CD4-positive, CD25-positive, alpha-beta regulatory T cell (primary cell): Measurements from ENCODE around the gene TCEANC. TPM values are rescaled to one million over a fixed set of nuclear protein-coding genes. Genes with fewer than 3 reads are reported as not detected.
"Not testable (repeated sequence)": the region's sequence is repeated elsewhere in the genome, so short reads cannot be mapped to it uniquely, and the experiment has no call there.

Experiments used
- ATAC-seq, 2 donors: fragments of 150-1000 bp; cut with Tn5 transposase; one replicate each; pipeline ENCODE4 v1.10.0; 2021; ENCODE audit warnings: low read depth in 2 of 2, moderate number of reproducible peaks in 2 of 2, moderate library complexity in 1 of 2
- DNase-seq, 3 donors: peaks; one replicate each; pipeline versions ENCODE4 v3.0.0 to v3.0.0-alpha.2; 2012 to 2022; ENCODE audit warnings: mixed read lengths in 1 of 3
- H3K27ac ChIP-seq: one replicate; pipeline ENCODE4 v1.7.0; 2013; ENCODE audit warnings: mild to moderate bottlenecking, low read length; ENCODE audit not compliant: insufficient read depth, poor library complexity, severe bottlenecking
- H3K27me3 ChIP-seq: one replicate; pipeline ENCODE4 v1.7.0; 2013; ENCODE audit warnings: low read length; ENCODE audit not compliant: control insufficient read depth, insufficient read depth
- H3K36me3 ChIP-seq: one replicate; pipeline ENCODE4 v1.7.0; 2013; ENCODE audit warnings: mild to moderate bottlenecking, low read length, moderate library complexity; ENCODE audit not compliant: control insufficient read depth, insufficient read depth
- H3K4me1 ChIP-seq: 2 replicates; pipeline ENCODE4 v1.7.0; 2013; ENCODE audit warnings: mild to moderate bottlenecking, low read length; ENCODE audit not compliant: insufficient read depth, control insufficient read depth, poor library complexity, severe bottlenecking
- H3K4me3 ChIP-seq: one replicate; pipeline ENCODE4 v1.7.0; 2013; ENCODE audit warnings: low read depth, mild to moderate bottlenecking, low read length, moderate library complexity
- H3K9me3 ChIP-seq, 2 experiments: 1 replicate in 1 of 2; 2 replicates in 1 of 2; pipeline ENCODE4 v1.7.0; 2013; ENCODE audit warnings: low read length in 2 of 2, mild to moderate bottlenecking in 1 of 2, moderate library complexity in 1 of 2; ENCODE audit not compliant: control insufficient read depth in 2 of 2
- H3K27ac Mint-ChIP-seq, 3 donors: one replicate each; pipeline ENCODE4 v1.8.0; 2020 to 2022; ENCODE audit warnings: mild to moderate bottlenecking in 3 of 3, mixed read lengths in 3 of 3, moderate library complexity in 2 of 3
- H3K27me3 Mint-ChIP-seq: one replicate; pipeline ENCODE4 v1.8.0; 2022; ENCODE audit warnings: mild to moderate bottlenecking, mixed read lengths
- H3K36me3 Mint-ChIP-seq: one replicate; pipeline ENCODE4 v1.8.0; 2020; ENCODE audit warnings: mixed read lengths
- H3K4me1 Mint-ChIP-seq, 4 donors: one replicate each; pipeline ENCODE4 v1.8.0; 2020 to 2022; ENCODE audit warnings: mixed read lengths in 4 of 4, mild to moderate bottlenecking in 1 of 4
- H3K4me3 Mint-ChIP-seq, 4 donors: one replicate each; pipeline ENCODE4 v1.8.0; 2020 to 2022; ENCODE audit warnings: mild to moderate bottlenecking in 4 of 4, mixed read lengths in 4 of 4, moderate library complexity in 3 of 4
- H3K9me3 Mint-ChIP-seq, 7 donors: one replicate each; pipeline ENCODE4 v1.8.0; 2020 to 2022; ENCODE audit warnings: mixed read lengths in 7 of 7, mild to moderate bottlenecking in 3 of 7, moderate library complexity in 2 of 7
- polyA plus RNA-seq, 4 donors: library from polyadenylated mRNA; unstranded; fragments of 300-500 nt; fragmentation: Illumina TruSeq; gene quantifications; one replicate each; pipeline ENCODE4 v1.2.3, GENCODE V29; 2021
- total RNA-seq: library from RNA; stranded (reverse); gene quantifications from one replicate; pipeline ENCODE4 v1.2.3, GENCODE V29; 2022

Gene TCEANC
- total and polyA plus RNA-seq, 5 donors from 2014 or later, result 7.0 to 13.3 (median 7.7) TPM

GRCh38 chrX:13659063-13659462, 6.1 kb downstream of the TCEANC start:
- Histone ChIP-seq H3K27ac (peak overlapping the region; percentile 65), H3K9me3 (no peaks in the 10 kb centered on the region), H3K4me3 (no peak overlapping the region), H3K36me3 (peaks cover 34% of the 10 kb centered on the region), H3K27me3 (no peaks in the 10 kb centered on the region), H3K4me1 (peaks cover 5% of the 10 kb centered on the region)
- DNase-seq, result no peak
- Mint-ChIP-seq H3K36me3 (peaks cover 40% of the 10 kb centered on the region), H3K27me3 (no peaks in the 10 kb centered on the region), H3K27ac (peak overlapping the region; percentile 4 to 83 (median 20)), H3K4me1 (peaks cover 9 to 23% (median 16%) of the 10 kb centered on the region in 4 donors), H3K9me3 (no peaks in the 10 kb centered on the region), H3K4me3 (no peak overlapping the region)
- no peak for ATAC-seq

GRCh38 chrX:13661735-13662288, 8.9 kb downstream of the TCEANC start:
- Mint-ChIP-seq H3K27ac (peak overlapping the region in 2 of 3 donors; percentile 12 to 34), H3K27me3 (no peaks in the 10 kb centered on the region)
- no peak for ATAC-seq

GRCh38 chrX:13662355-13662791, 9.4 kb downstream of the TCEANC start:
- Histone ChIP-seq H3K4me3 (peak overlapping the region; percentile 37), H3K4me1 (no peaks in the 10 kb centered on the region), H3K27ac (peak overlapping the region; percentile 41), H3K9me3 (no peaks in the 10 kb centered on the region), H3K36me3 (peaks cover 29% of the 10 kb centered on the region), H3K27me3 (no peaks in the 10 kb centered on the region)
- H3K27me3 Mint-ChIP-seq, result no peaks in the 10 kb centered on the region
- H3K9me3 Mint-ChIP-seq, result no peaks in the 10 kb centered on the region
- peaks cover 44% of the 10 kb centered on the region for H3K36me3 Mint-ChIP-seq
- ATAC-seq, result no peak
- no peak for DNase-seq
- H3K27ac Mint-ChIP-seq, result no peak overlapping the region
- H3K4me3 Mint-ChIP-seq, result peak overlapping the region in 2 of 4 donors; percentile 62 to 65
- H3K4me1 Mint-ChIP-seq, result peaks cover 7 to 11% (median 9%) of the 10 kb centered on the region in 4 donors

More at GRCh38 chrX:13661735-13662288, 8.9 kb downstream of the TCEANC start:
- Mint-ChIP-seq H3K4me3 (peak overlapping the region in 3 of 4 donors; percentile 14 to 65 (median 62)), H3K9me3 (no peaks in the 10 kb centered on the region), H3K36me3 (peaks cover 45% of the 10 kb centered on the region), H3K4me1 (peaks cover 7 to 11% (median 9%) of the 10 kb centered on the region in 4 donors)
- no peaks in the 10 kb centered on the region for H3K27me3 ChIP-seq
- no peaks in the 10 kb centered on the region for H3K4me1 ChIP-seq
- H3K36me3 ChIP-seq, result peaks cover 29% of the 10 kb centered on the region
- DNase-seq, result no peak
- H3K27ac ChIP-seq, result peak overlapping the region; percentile 41
- peak overlapping the region; percentile 37 for H3K4me3 ChIP-seq
- no peaks in the 10 kb centered on the region for H3K9me3 ChIP-seq

GRCh38 chrX:13664020-13664419, 11.1 kb downstream of the TCEANC start:
- H3K27ac ChIP-seq, result no peak overlapping the region

GRCh38 chrX:13666836-13667235, 13.9 kb downstream of the TCEANC start:
- ATAC-seq (no peak), DNase-seq (no peak)
- Mint-ChIP-seq H3K4me1 (peaks cover 0 to 5% (median 2%) of the 10 kb centered on the region in 4 donors), H3K4me3 (no peak overlapping the region), H3K27ac (no peak overlapping the region), H3K9me3 (no peaks in the 10 kb centered on the region), H3K27me3 (no peaks in the 10 kb centered on the region), H3K36me3 (peaks cover 38% of the 10 kb centered on the region)
- H3K4me3 ChIP-seq, result no peak overlapping the region
- no peak overlapping the region for H3K27ac ChIP-seq
- H3K27me3 ChIP-seq, result no peaks in the 10 kb centered on the region
- H3K36me3 ChIP-seq, result peaks cover 17% of the 10 kb centered on the region
- peaks cover 4% of the 10 kb centered on the region for H3K4me1 ChIP-seq
- no peaks in the 10 kb centered on the region for H3K9me3 ChIP-seq

More at GRCh38 chrX:13664020-13664419, 11.1 kb downstream of the TCEANC start:
- ATAC-seq (no peak), DNase-seq (no peak)
- no peak overlapping the region for H3K4me3 ChIP-seq
- Mint-ChIP-seq H3K4me1 (peaks cover 2 to 4% (median 2%) of the 10 kb centered on the region in 4 donors), H3K9me3 (no peaks in the 10 kb centered on the region), H3K36me3 (peaks cover 40% of the 10 kb centered on the region), H3K27ac (no peak overlapping the region), H3K4me3 (no peak overlapping the region), H3K27me3 (no peaks in the 10 kb centered on the region)
- no peaks in the 10 kb centered on the region for H3K27me3 ChIP-seq
- H3K4me1 ChIP-seq, result peaks cover under 1% of the 10 kb centered on the region
- no peaks in the 10 kb centered on the region for H3K9me3 ChIP-seq
- H3K36me3 ChIP-seq, result peaks cover 29% of the 10 kb centered on the region

GRCh38 chrX:13667919-13668318, 15.0 kb downstream of the TCEANC start:
- Histone ChIP-seq H3K27me3 (no peaks in the 10 kb centered on the region), H3K4me3 (no peak overlapping the region), H3K27ac (no peak overlapping the region), H3K9me3 (no peaks in the 10 kb centered on the region), H3K36me3 (peaks cover 9% of the 10 kb centered on the region), H3K4me1 (peaks cover 4% of the 10 kb centered on the region)
- Mint-ChIP-seq H3K27ac (no peak overlapping the region), H3K36me3 (peaks cover 39% of the 10 kb centered on the region), H3K9me3 (no peaks in the 10 kb centered on the region), H3K4me1 (peaks cover 0 to 5% (median under 1%) of the 10 kb centered on the region in 4 donors), H3K4me3 (no peak overlapping the region), H3K27me3 (no peaks in the 10 kb centered on the region)
- DNase-seq (no peak), ATAC-seq (no peak)

GRCh38 chrX:13669246-13669737, 16.4 kb downstream of the TCEANC start:
- Mint-ChIP-seq H3K27me3 (no peaks in the 10 kb centered on the region), H3K4me3 (peak overlapping the region in 2 of 4 donors; percentile 36 to 60), H3K36me3 (peaks cover 28% of the 10 kb centered on the region), H3K27ac (peak overlapping the region; percentile 55 to 88 (median 86)), H3K9me3 (no peaks in the 10 kb centered on the region), H3K4me1 (peaks cover 0 to 5% (median 0%) of the 10 kb centered on the region in 4 donors)
- ATAC-seq, result peak; percentile 46 to 58
- H3K4me1 ChIP-seq, result peaks cover 4% of the 10 kb centered on the region
- no peaks in the 10 kb centered on the region for H3K9me3 ChIP-seq
- H3K27me3 ChIP-seq, result no peaks in the 10 kb centered on the region
- H3K4me3 ChIP-seq, result peak overlapping the region; percentile 57
- DNase-seq, result peak in 2 of 3 donors; percentile 12 to 34
- H3K27ac ChIP-seq, result peak overlapping the region; percentile 33
- H3K36me3 ChIP-seq, result no peaks in the 10 kb centered on the region

GRCh38 chrX:13669755-13670154, 16.8 kb downstream of the TCEANC start:
- not testable (repeated sequence) for H3K9me3 ChIP-seq, H3K4me1 ChIP-seq, H3K27me3 ChIP-seq, H3K9me3 Mint-ChIP-seq, DNase-seq, H3K27ac ChIP-seq, ATAC-seq, H3K4me3 Mint-ChIP-seq, H3K36me3 ChIP-seq, H3K27me3 Mint-ChIP-seq, H3K4me1 Mint-ChIP-seq
- Mint-ChIP-seq H3K27ac (peak overlapping the region in 1 of 3 donors; percentile 86), H3K36me3 (peaks cover 26% of the 10 kb centered on the region)
- H3K4me3 ChIP-seq, result peak overlapping the region; percentile 57
